Breast epithelium (tissue), 4 donors: ENCODE data around the gene CST4. TPM values are rescaled to one million over a fixed set of nuclear protein-coding genes. Genes with fewer than 3 reads are reported as not detected.
"Not testable (repeated sequence)": the region's sequence is repeated elsewhere in the genome, so short reads cannot be mapped to it uniquely, and the experiment has no call there.

Source experiments
- DNase-seq, 2 donors: peaks; one replicate each; pipeline ENCODE4 v3.0.0-alpha.2; 2019; ENCODE audit warnings: low spot score in 2 of 2
- H3K27ac ChIP-seq, 2 donors: fragments of 200-600 bp; sonication (generic) in 1 of 2; one replicate each; pipeline ENCODE4 v1.5.1; 2016 to 2019; ENCODE audit warnings: mild to moderate bottlenecking in 1 of 2
- H3K27me3 ChIP-seq, 2 donors: fragments of 200-600 bp; sonication (generic) in 1 of 2; one replicate each; pipeline versions ENCODE4 v1.5.1 to v1.6.0; 2017 to 2019; ENCODE audit warnings: control low read depth in 1 of 2, mild to moderate bottlenecking in 1 of 2
- H3K36me3 ChIP-seq: fragments of 200-600 bp; one replicate; pipeline ENCODE4 v1.5.1; 2019
- H3K4me1 ChIP-seq, 2 donors: fragments of 200-600 bp; sonication (generic); one replicate each; pipeline ENCODE4 v1.5.1; 2016 to 2019; ENCODE audit warnings: control low read depth in 1 of 2
- H3K4me3 ChIP-seq, 3 donors: fragments of 200-600 bp; sonication (generic); 1 replicate in 2 of 3; 2 replicates in 1 of 3; pipeline ENCODE4 v1.5.1; 2016 to 2019; ENCODE audit warnings: mild to moderate bottlenecking in 3 of 3, moderate library complexity in 2 of 3
- H3K9me3 ChIP-seq, 2 donors: fragments of 200-600 bp; sonication (generic) in 1 of 2; one replicate each; pipeline ENCODE4 v1.5.1; 2016 to 2019; ENCODE audit warnings: control low read depth in 1 of 2
- POLR2A ChIP-seq: fragments of 450-650 bp; IDR thresholded peaks from one replicate; pipeline ENCODE4 v1.6.1; 2016; ENCODE audit warnings: antibody characterized with exemption, mild to moderate bottlenecking, moderate library complexity
- POLR2AphosphoS5 ChIP-seq, 3 donors: sonication (generic); formaldehyde crosslinking; IDR thresholded peaks; one replicate each; pipeline ENCODE4 v1.6.1; 2017; ENCODE audit warnings: antibody characterized with exemption in 3 of 3
- intact Hi-C: fragments of 100-400 bp; cut with DNase I; formaldehyde crosslinking; loops from one replicate; pipeline ENCODE4 v1.15.1; 2023; ENCODE audit warnings: low total_unique reads
- total RNA-seq, 3 donors: library from RNA; depleted of rRNA; stranded (reverse); fragments of >200 nt; gene quantifications; one replicate each; pipeline ENCODE4 v1.1.0, GENCODE V29; 2016
- TF ChIP-seq, protein P1 (sequence below), 3 donors: fragments of 450-650 bp; IDR thresholded peaks; one replicate each; pipeline ENCODE4 v1.5.1; 2016 to 2017; ENCODE audit warnings: antibody characterized with exemption in 3 of 3, mild to moderate bottlenecking in 3 of 3, moderate library complexity in 3 of 3

The CST4 gene
- total RNA-seq, 3 donors from 2014 or later: not detected

- H3K27me3 ChIP-seq: no peaks in the 10 kb centered on the region
- H3K4me1 ChIP-seq: no peaks in the 10 kb centered on the region
- no peak overlapping the region for H3K4me3 ChIP-seq
- intact Hi-C loops: no loop called here
- DNase-seq: no peak
- H3K9me3 ChIP-seq: no peaks in the 10 kb centered on the region
- H3K27ac ChIP-seq: no peak overlapping the region
- TF ChIP-seq POLR2A: no peak
- TF ChIP-seq, protein P1, sequence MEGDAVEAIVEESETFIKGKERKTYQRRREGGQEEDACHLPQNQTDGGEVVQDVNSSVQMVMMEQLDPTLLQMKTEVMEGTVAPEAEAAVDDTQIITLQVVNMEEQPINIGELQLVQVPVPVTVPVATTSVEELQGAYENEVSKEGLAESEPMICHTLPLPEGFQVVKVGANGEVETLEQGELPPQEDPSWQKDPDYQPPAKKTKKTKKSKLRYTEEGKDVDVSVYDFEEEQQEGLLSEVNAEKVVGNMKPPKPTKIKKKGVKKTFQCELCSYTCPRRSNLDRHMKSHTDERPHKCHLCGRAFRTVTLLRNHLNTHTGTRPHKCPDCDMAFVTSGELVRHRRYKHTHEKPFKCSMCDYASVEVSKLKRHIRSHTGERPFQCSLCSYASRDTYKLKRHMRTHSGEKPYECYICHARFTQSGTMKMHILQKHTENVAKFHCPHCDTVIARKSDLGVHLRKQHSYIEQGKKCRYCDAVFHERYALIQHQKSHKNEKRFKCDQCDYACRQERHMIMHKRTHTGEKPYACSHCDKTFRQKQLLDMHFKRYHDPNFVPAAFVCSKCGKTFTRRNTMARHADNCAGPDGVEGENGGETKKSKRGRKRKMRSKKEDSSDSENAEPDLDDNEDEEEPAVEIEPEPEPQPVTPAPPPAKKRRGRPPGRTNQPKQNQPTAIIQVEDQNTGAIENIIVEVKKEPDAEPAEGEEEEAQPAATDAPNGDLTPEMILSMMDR (IDR thresholded peaks at IDR 0.05): no peak
- no peak for TF ChIP-seq POLR2AphosphoS5 (IDR thresholded peaks at IDR 0.05)
- no peaks in the 10 kb centered on the region for H3K36me3 ChIP-seq
These were observed 33.1 kb upstream of the CST4 start for GRCh38 chr20:23721962-23722361.

DNA sequence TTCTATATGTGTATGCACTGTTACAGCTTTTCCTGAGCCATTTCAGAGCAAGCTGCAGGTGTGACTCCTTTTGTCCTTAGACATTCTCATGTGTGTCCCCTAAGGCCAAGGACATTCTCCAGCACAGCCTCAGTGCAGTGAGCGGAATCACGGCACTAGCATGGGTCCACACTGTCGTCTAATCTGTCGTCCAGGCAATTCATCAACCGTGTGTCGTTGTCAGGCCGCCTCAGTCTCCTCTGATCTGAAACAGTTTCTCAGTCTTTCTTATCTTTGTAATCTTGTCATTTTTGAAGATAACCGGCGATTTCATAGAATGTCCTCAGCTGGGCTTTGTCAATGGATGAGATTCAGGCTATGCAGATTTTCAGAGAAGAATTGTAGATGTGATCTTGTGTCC, 30.5 kb upstream of the CST4 start:
- intact Hi-C loops: not testable (repeated sequence)

DNA sequence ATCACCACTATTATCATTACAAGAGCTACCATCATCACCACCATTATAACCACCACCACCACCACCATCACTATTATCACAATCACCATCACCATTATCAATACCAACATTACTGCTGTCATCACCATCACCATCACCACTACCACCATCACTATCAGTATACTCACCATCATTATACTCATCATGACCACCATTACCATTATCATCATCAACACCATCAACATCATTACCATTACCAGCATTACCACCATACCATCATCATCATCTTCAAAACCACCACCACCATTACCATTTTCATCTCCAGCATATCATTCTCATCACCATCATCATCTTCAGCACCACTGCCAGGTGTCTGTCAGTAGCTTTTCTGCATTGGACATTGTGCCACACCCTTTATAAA, 22.9 kb upstream of the CST4 start:
- H3K36me3 ChIP-seq, H3K27ac ChIP-seq, H3K4me1 ChIP-seq, intact Hi-C loops, H3K4me3 ChIP-seq, H3K9me3 ChIP-seq, H3K27me3 ChIP-seq, DNase-seq: not testable (repeated sequence)

More for the DNA sequence above, 30.5 kb upstream of the CST4 start:
- not testable (repeated sequence) for H3K27me3 ChIP-seq, H3K9me3 ChIP-seq, H3K4me3 ChIP-seq, H3K36me3 ChIP-seq, DNase-seq, H3K4me1 ChIP-seq, H3K27ac ChIP-seq

- no peak overlapping the region for H3K27ac ChIP-seq
- TF ChIP-seq POLR2AphosphoS5 (IDR thresholded peaks at IDR 0.05) (no peak), POLR2A (no peak)
- TF ChIP-seq, protein P1 (IDR thresholded peaks at IDR 0.05): no peak
- H3K36me3 ChIP-seq: no peaks in the 10 kb centered on the region
- intact Hi-C loops: no loop called here
- DNase-seq: no peak
- no peak overlapping the region for H3K4me3 ChIP-seq
- H3K4me1 ChIP-seq: no peaks in the 10 kb centered on the region
- H3K9me3 ChIP-seq: no peaks in the 10 kb centered on the region
- no peaks in the 10 kb centered on the region for H3K27me3 ChIP-seq
These were observed 21.9 kb upstream of the CST4 start for GRCh38 chr20:23710771-23711170.

DNA sequence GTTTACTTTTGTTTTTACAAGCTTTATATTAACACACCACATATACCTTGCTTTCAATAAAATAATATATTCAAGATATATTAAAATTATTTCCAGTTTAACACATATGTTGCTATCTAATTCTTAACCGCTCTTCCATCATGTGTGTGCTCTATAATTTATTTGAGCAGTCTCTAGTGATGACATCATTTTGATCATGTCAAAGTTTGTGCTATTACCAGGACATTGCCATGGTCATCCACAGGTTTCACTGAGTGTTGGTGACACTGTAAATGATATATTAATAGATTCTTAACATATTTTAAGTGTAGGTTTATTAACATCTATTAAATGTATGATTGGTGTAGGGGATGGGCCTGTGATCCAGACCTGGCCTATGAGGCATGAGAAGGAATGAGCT, 17.1 kb upstream of the CST4 start:
- H3K36me3 ChIP-seq: no peaks in the 10 kb centered on the region
- H3K27me3 ChIP-seq: no peaks in the 10 kb centered on the region
- H3K27ac ChIP-seq: no peak overlapping the region
- H3K4me3 ChIP-seq: no peak overlapping the region
- no peak for DNase-seq
- H3K9me3 ChIP-seq: no peaks in the 10 kb centered on the region
- TF ChIP-seq, protein P1 (IDR thresholded peaks at IDR 0.05): no peak
- TF ChIP-seq POLR2AphosphoS5 (IDR thresholded peaks at IDR 0.05) (no peak), POLR2A (no peak)
- no peaks in the 10 kb centered on the region for H3K4me1 ChIP-seq
- intact Hi-C loops: no loop called here

- no peak overlapping the region for H3K4me3 ChIP-seq
- H3K9me3 ChIP-seq: no peaks in the 10 kb centered on the region
- no peaks in the 10 kb centered on the region for H3K36me3 ChIP-seq
- H3K27ac ChIP-seq: no peak overlapping the region
- no peaks in the 10 kb centered on the region for H3K4me1 ChIP-seq
- TF ChIP-seq, protein P1 (IDR thresholded peaks at IDR 0.05): no peak
- no peak for TF ChIP-seq POLR2A
- intact Hi-C loops: no loop called here
- H3K27me3 ChIP-seq: no peaks in the 10 kb centered on the region
- no peak for DNase-seq
These were observed 13.2 kb upstream of the CST4 start for GRCh38 chr20:23702021-23702420.
